ENCODE results near the gene WNT4.

The WNT4 gene

DNA sequence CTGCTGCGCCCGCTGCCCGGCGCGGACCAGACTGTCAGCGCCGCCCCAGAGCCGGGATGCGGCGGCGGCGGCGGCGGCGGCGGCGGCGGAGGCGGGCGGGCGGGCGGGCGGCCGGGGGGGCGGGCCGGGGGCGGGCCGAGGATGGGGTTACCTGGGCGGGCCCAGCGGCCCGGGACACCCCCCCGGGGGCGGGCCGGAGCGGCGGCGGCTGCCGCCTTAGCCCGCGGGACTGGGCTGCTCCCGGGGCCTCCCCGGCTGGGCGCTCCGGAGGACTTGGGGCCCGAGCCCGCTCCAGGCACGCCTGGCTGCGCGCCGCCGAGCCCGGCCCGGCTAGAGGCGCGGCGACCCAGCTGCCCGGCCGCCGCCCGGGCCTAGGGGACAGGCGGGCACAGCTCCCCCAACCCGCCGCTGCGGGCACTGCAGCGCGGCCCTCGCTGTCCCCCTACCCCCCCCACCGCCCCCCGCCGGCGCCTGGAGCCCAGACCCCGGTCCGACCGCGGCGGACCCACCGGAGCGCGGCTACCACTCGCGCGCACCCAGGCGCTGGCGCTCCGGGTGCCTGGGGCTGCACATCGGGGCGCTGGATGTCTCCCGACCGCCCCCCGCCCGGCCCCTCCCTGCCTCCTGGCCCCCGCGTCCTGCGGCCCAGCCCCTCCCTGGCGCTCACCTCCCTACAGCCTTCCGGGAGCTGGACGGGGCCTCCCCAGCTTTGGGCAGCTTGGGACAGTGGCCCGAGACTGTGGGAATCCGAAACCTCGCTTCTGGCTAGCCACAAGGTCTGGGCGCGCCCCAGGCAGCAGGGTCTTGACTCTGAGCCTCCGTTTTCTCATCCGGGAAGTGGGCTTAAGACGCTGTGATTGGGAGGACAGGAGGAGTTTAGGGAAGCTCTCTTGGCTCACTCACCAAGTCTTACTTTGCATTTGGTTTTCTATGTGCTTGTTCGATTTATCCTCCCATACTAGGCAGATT is at the start of gene WNT4:
Gene WNT4, minus strand, starts transcription at position 33 of the 969 bp plus-strand sequence. CDS start 175 bp downstream, outside the sequence.
- H4K20me1 ChIP-seq (ENCODE audit: control insufficient read depth, insufficient read depth, low read depth, low read length), result no peaks in the 10 kb centered on the region
- H3K36me3 ChIP-seq (ENCODE audit: control insufficient read depth, low read length), result no peaks in the 10 kb centered on the region
- no peak for TF ChIP-seq EZH2phosphoT487 (IDR thresholded peaks at IDR 0.05; ENCODE audit: borderline replicate concordance, low read length)
- TF ChIP-seq, protein P1, sequence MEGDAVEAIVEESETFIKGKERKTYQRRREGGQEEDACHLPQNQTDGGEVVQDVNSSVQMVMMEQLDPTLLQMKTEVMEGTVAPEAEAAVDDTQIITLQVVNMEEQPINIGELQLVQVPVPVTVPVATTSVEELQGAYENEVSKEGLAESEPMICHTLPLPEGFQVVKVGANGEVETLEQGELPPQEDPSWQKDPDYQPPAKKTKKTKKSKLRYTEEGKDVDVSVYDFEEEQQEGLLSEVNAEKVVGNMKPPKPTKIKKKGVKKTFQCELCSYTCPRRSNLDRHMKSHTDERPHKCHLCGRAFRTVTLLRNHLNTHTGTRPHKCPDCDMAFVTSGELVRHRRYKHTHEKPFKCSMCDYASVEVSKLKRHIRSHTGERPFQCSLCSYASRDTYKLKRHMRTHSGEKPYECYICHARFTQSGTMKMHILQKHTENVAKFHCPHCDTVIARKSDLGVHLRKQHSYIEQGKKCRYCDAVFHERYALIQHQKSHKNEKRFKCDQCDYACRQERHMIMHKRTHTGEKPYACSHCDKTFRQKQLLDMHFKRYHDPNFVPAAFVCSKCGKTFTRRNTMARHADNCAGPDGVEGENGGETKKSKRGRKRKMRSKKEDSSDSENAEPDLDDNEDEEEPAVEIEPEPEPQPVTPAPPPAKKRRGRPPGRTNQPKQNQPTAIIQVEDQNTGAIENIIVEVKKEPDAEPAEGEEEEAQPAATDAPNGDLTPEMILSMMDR (IDR thresholded peaks at IDR 0.05; ENCODE audit: low read depth, low read length, poor library complexity, severe bottlenecking), result no peak
- H3K27me3 ChIP-seq (ENCODE audit: control insufficient read depth, low read length), result peaks cover 36% of the 10 kb centered on the region
- H3K4me3 ChIP-seq (ENCODE audit: low read length), result no peak within 1 kb of the TSS
- H3K4me1 ChIP-seq (ENCODE audit: control insufficient read depth, low read length), result no peaks in the 10 kb centered on the region
- H3F3A ChIP-seq (ENCODE audit: control insufficient read depth, insufficient read depth), result no peaks in the 10 kb centered on the region
- no peak within 1 kb of the TSS for H3K4me2 ChIP-seq (ENCODE audit: low read length)
- no peaks in the 10 kb centered on the region for H3K79me2 ChIP-seq (ENCODE audit: control insufficient read depth, low read length)
- no peak within 1 kb of the TSS for H3K27ac ChIP-seq (ENCODE audit: low read depth, low read length)
- H3K9me3 ChIP-seq (ENCODE audit: control insufficient read depth, insufficient read depth, low read length), result no peaks in the 10 kb centered on the region
- no peaks in the 10 kb centered on the region for H3K9me2 ChIP-seq (replicated peaks; ENCODE audit: control insufficient read depth, low read length)

DNA sequence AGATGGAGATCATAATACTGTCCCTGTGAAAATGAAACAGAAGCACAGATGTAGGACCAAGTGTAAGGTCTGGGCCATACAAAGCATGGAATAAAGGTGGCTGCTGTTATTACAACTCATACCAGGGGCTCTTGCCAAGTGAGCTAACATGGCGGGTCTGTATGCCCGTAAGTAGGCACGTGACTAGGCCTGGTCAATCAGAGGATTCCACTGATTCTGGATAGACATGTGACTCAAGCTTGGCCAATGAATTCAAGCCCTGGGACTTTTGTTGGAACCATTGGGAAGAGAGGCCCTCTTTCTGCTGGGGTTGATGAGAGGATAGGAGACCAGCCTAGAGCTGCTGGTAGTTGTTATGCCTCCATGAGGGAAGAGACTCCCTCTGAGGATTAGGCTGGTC is 47.8 kb upstream of the WNT4 start:
- Histone ChIP-seq H3K27ac (ENCODE audit: low read depth, low read length) (no peak overlapping the region), H3K9me2 (replicated peaks; ENCODE audit: control insufficient read depth, low read length) (no peaks in the 10 kb centered on the region), H3K4me2 (ENCODE audit: low read length) (no peak overlapping the region), H3K9me3 (ENCODE audit: control insufficient read depth, insufficient read depth, low read length) (no peaks in the 10 kb centered on the region), H3K36me3 (ENCODE audit: control insufficient read depth, low read length) (no peaks in the 10 kb centered on the region), H3K79me2 (ENCODE audit: control insufficient read depth, low read length) (no peaks in the 10 kb centered on the region), H4K20me1 (ENCODE audit: control insufficient read depth, insufficient read depth, low read depth, low read length) (no peaks in the 10 kb centered on the region), H3F3A (ENCODE audit: control insufficient read depth, insufficient read depth) (no peaks in the 10 kb centered on the region), H3K4me1 (ENCODE audit: control insufficient read depth, low read length) (no peaks in the 10 kb centered on the region), H3K4me3 (ENCODE audit: low read length) (no peak overlapping the region), H3K27me3 (ENCODE audit: control insufficient read depth, low read length) (no peaks in the 10 kb centered on the region)
- TF ChIP-seq EZH2phosphoT487 (IDR thresholded peaks at IDR 0.05; ENCODE audit: borderline replicate concordance, low read length), result no peak
- TF ChIP-seq, protein P1 (IDR thresholded peaks at IDR 0.05; ENCODE audit: low read depth, low read length, poor library complexity, severe bottlenecking), result no peak

DNA sequence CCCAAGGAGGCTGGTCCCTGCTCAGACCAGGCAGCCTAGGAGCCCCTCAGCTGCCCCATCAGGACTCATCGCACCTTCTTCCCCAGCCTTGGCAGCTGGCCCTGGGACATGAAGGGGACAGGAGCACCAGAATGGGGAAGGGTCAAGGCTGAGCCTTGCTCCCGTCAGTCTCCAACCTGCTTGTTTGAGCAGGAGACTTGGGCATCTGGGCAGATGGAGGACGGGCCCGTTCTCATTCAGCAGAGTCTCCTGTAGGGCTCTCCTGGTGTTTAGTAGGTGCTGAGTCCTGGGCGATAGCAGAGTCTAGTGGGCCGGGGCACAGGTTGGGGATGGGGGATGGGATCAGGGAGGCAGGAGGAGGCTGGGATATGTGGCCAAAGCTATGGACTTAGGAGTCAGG is 47.4 kb upstream of the WNT4 start:
- no peak overlapping the region for H3K4me3 ChIP-seq (ENCODE audit: low read length)
- no peaks in the 10 kb centered on the region for H3K4me1 ChIP-seq (ENCODE audit: control insufficient read depth, low read length)
- H3K27me3 ChIP-seq (ENCODE audit: control insufficient read depth, low read length), result no peaks in the 10 kb centered on the region
- H4K20me1 ChIP-seq (ENCODE audit: control insufficient read depth, insufficient read depth, low read depth, low read length), result no peaks in the 10 kb centered on the region
- H3K36me3 ChIP-seq (ENCODE audit: control insufficient read depth, low read length), result no peaks in the 10 kb centered on the region
- no peaks in the 10 kb centered on the region for H3K9me3 ChIP-seq (ENCODE audit: control insufficient read depth, insufficient read depth, low read length)
- no peak overlapping the region for H3K4me2 ChIP-seq (ENCODE audit: low read length)
- H3K9me2 ChIP-seq (replicated peaks; ENCODE audit: control insufficient read depth, low read length), result no peaks in the 10 kb centered on the region
- H3F3A ChIP-seq (ENCODE audit: control insufficient read depth, insufficient read depth), result no peaks in the 10 kb centered on the region
- TF ChIP-seq, protein P1 (IDR thresholded peaks at IDR 0.05; ENCODE audit: low read depth, low read length, poor library complexity, severe bottlenecking), result no peak
- H3K79me2 ChIP-seq (ENCODE audit: control insufficient read depth, low read length), result no peaks in the 10 kb centered on the region
- H3K27ac ChIP-seq (ENCODE audit: low read depth, low read length), result no peak overlapping the region

All from DOHH2 (cell line).